22Rv1 (cell line): ENCODE results near the gene WNT7A.

Experiments
- ZFX ChIP-seq: fragments of 450-650 bp; IDR thresholded peaks from 2 replicates; pipeline ENCODE4 v1.6.1; 2017; ENCODE audit warnings: antibody characterized with exemption, borderline replicate concordance
- TF ChIP-seq, protein P1 (sequence below): fragments of 450-650 bp; IDR thresholded peaks from 2 replicates; pipeline ENCODE4 v1.5.1; 2017; ENCODE audit warnings: mild to moderate bottlenecking

DNA sequence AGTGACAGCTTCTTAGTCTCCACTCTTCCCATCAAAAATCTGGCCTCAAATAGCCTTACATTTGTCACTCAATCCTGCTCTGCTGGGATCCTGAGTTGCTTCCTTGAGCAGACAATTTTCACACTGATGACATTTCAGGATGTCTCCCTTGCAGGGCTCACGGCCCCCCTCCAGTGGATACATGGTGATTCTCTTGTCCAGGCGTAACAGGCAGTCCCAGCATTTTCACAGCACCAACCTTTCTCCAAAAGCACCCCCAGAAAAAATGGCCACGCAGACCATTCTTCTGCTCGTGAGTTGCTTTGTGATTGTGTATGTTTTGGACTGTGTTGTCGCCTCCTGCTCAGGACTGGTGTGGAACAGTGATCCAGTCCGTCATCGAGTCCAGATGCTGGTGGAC, 47.4 kb upstream of the WNT7A start:
- TF ChIP-seq, protein P1, sequence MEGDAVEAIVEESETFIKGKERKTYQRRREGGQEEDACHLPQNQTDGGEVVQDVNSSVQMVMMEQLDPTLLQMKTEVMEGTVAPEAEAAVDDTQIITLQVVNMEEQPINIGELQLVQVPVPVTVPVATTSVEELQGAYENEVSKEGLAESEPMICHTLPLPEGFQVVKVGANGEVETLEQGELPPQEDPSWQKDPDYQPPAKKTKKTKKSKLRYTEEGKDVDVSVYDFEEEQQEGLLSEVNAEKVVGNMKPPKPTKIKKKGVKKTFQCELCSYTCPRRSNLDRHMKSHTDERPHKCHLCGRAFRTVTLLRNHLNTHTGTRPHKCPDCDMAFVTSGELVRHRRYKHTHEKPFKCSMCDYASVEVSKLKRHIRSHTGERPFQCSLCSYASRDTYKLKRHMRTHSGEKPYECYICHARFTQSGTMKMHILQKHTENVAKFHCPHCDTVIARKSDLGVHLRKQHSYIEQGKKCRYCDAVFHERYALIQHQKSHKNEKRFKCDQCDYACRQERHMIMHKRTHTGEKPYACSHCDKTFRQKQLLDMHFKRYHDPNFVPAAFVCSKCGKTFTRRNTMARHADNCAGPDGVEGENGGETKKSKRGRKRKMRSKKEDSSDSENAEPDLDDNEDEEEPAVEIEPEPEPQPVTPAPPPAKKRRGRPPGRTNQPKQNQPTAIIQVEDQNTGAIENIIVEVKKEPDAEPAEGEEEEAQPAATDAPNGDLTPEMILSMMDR, result 0 out of 2 replicates have a peak, but pooled peaks have one; percentile 5
- no peak for TF ChIP-seq ZFX
